Activated CD8-positive, alpha-beta memory T cell treated with anti-CD3 and anti-CD28 coated beads, Interleukin-2, amount 50 U/mL, for 24 hours (primary cell): ENCODE data around the gene ATG2B.
A peak's percentile ranks its signal among the peaks of the same experiment; 100 is the strongest.

Experiments used
- DNase-seq: peaks from one replicate; pipeline ENCODE4 v3.0.0-alpha.2; 2020; ENCODE audit errors: extremely low read depth

ATG2B gene

GRCh38 chr14:96309896-96310330 lies 53.2 kb downstream of the ATG2B start:
- no peak for DNase-seq

- DNase-seq, result no peak
Measured at GRCh38 chr14:96309133-96309895, 53.8 kb downstream of the ATG2B start.

GRCh38 chr14:96307434-96307833 lies 55.7 kb downstream of the ATG2B start:
- DNase-seq, result no peak

GRCh38 chr14:96304956-96305355 lies 58.2 kb downstream of the ATG2B start:
- DNase-seq, result no peak

GRCh38 chr14:96303981-96304380 lies 59.2 kb downstream of the ATG2B start:
- no peak for DNase-seq

- no peak for DNase-seq
Measured at GRCh38 chr14:96299441-96299840, 63.7 kb downstream of the ATG2B start.

- no peak for DNase-seq
Measured at GRCh38 chr14:96297997-96298515, 65.1 kb downstream of the ATG2B start.

- DNase-seq, result no peak
Measured at GRCh38 chr14:96297000-96297399, 66.1 kb downstream of the ATG2B start.

GRCh38 chr14:96294246-96294645 lies 68.9 kb downstream of the ATG2B start:
- no peak for DNase-seq

GRCh38 chr14:96287856-96288255 lies 75.3 kb downstream of the ATG2B start:
- DNase-seq, result no peak

GRCh38 chr14:96286251-96286650 lies 76.9 kb downstream of the ATG2B start:
- DNase-seq, result no peak

- DNase-seq, result no peak
Measured at GRCh38 chr14:96285667-96286066, 77.5 kb downstream of the ATG2B start.

- DNase-seq, result no peak
Measured at GRCh38 chr14:96284430-96284829, 78.7 kb downstream of the ATG2B start.

GRCh38 chr14:96284008-96284407 lies 79.1 kb downstream of the ATG2B start:
- DNase-seq, result no peak

- DNase-seq, result no peak
Measured at GRCh38 chr14:96281486-96281885, 81.7 kb downstream of the ATG2B start.

- DNase-seq, result no peak
Measured at GRCh38 chr14:96280104-96280503, 83.0 kb downstream of the ATG2B start.

GRCh38 chr14:96279564-96279963 lies 83.6 kb downstream of the ATG2B start:
- no peak for DNase-seq

- no peak for DNase-seq
Measured at GRCh38 chr14:96277890-96278289, 85.3 kb downstream of the ATG2B start.

GRCh38 chr14:96275177-96276112 lies 87.7 kb downstream of the ATG2B start:
- peak; percentile 21 for DNase-seq

- no peak for DNase-seq
Measured at GRCh38 chr14:96274543-96274942, 88.6 kb downstream of the ATG2B start.

GRCh38 chr14:96274122-96274521 lies 89.0 kb downstream of the ATG2B start:
- DNase-seq, result no peak

- no peak for DNase-seq
Measured at GRCh38 chr14:96273629-96274028, 89.5 kb downstream of the ATG2B start.
